Activated T-helper 1 cell treated with anti-CD3 and anti-CD28 coated beads, Interleukin-12 subunit alpha, Interleukin-12 subunit beta, Interleukin-2, Interleukin-4 antibody, amounts not matched to agents 30 ng/mL and 10 ng/mL and 1 ng/mL, durations not matched to agents 14 hours and 24 hours and 36 hours (primary cell): ENCODE results near the gene HECTD1. TPM values are rescaled to one million over a fixed set of nuclear protein-coding genes. Genes with fewer than 3 reads are reported as not detected.
"Not testable (repeated sequence)": the region's sequence is repeated elsewhere in the genome, so short reads cannot be mapped to it uniquely, and the experiment has no call there.

Experiments
- DNase-seq: peaks from one replicate; pipeline ENCODE4 v3.0.0; 2021; ENCODE audit warnings: low spot score
- H3K27ac Mint-ChIP-seq: one replicate; pipeline ENCODE4 v1.8.0; 2021; ENCODE audit warnings: mild to moderate bottlenecking, mixed read lengths
- H3K27me3 Mint-ChIP-seq: one replicate; pipeline ENCODE4 v1.8.0; 2022; ENCODE audit warnings: mild to moderate bottlenecking, moderate library complexity, mixed read lengths; ENCODE audit not compliant: insufficient read depth
- H3K36me3 Mint-ChIP-seq: one replicate; pipeline ENCODE4 v1.8.0; 2021; ENCODE audit warnings: low read depth, mixed read lengths
- H3K4me1 Mint-ChIP-seq: one replicate; pipeline ENCODE4 v1.8.0; 2021; ENCODE audit warnings: low read depth, mixed read lengths
- H3K4me3 Mint-ChIP-seq: one replicate; pipeline ENCODE4 v1.8.0; 2021; ENCODE audit warnings: mild to moderate bottlenecking, moderate library complexity, mixed read lengths
- H3K9me3 Mint-ChIP-seq: one replicate; pipeline ENCODE4 v1.8.0; 2021; ENCODE audit warnings: mixed read lengths
- intact Hi-C: fragments of 100-400 bp; cut with micrococcal nuclease; formaldehyde crosslinking; loops from one replicate; pipeline ENCODE4 v1.15.1; 2024
- total RNA-seq: library from RNA; stranded (reverse); gene quantifications from 2 replicates; pipeline ENCODE4 v1.2.3, GENCODE V29; 2022

The HECTD1 gene
- total RNA-seq, 1 donor from 2014 or later: 127 TPM

GRCh38 chr14:31219169-31219568 is 11.6 kb upstream of the HECTD1 start:
- no peak overlapping the region for H3K27ac Mint-ChIP-seq
- intact Hi-C loops: no loop called here

GRCh38 chr14:31216359-31216758 is 8.8 kb upstream of the HECTD1 start:
- no peaks in the 10 kb centered on the region for H3K4me1 Mint-ChIP-seq
- H3K27me3 Mint-ChIP-seq: peaks cover 3% of the 10 kb centered on the region
- intact Hi-C loops: no loop called here
- no peak overlapping the region for H3K4me3 Mint-ChIP-seq
- H3K36me3 Mint-ChIP-seq: no peaks in the 10 kb centered on the region
- H3K27ac Mint-ChIP-seq: no peak overlapping the region
- no peak for DNase-seq
- no peaks in the 10 kb centered on the region for H3K9me3 Mint-ChIP-seq

More at GRCh38 chr14:31219169-31219568, 11.6 kb upstream of the HECTD1 start:
- Mint-ChIP-seq H3K9me3 (no peaks in the 10 kb centered on the region), H3K27me3 (peaks cover 7% of the 10 kb centered on the region), H3K4me3 (no peak overlapping the region), H3K36me3 (no peaks in the 10 kb centered on the region), H3K4me1 (no peaks in the 10 kb centered on the region)
- no peak for DNase-seq

GRCh38 chr14:31212893-31213292 is 5.3 kb upstream of the HECTD1 start:
- Mint-ChIP-seq H3K27me3 (peaks cover 3% of the 10 kb centered on the region), H3K4me1 (peaks cover 21% of the 10 kb centered on the region), H3K27ac (no peak overlapping the region), H3K36me3 (no peaks in the 10 kb centered on the region), H3K9me3 (no peaks in the 10 kb centered on the region), H3K4me3 (no peak overlapping the region)
- DNase-seq: no peak
- intact Hi-C loops: no loop called here

- H3K27ac Mint-ChIP-seq: no peak overlapping the region
Observed at GRCh38 chr14:31209605-31210004, 2.0 kb upstream of the HECTD1 start.

GRCh38 chr14:31208546-31209424 is 1.2 kb upstream of the HECTD1 start:
- Mint-ChIP-seq H3K36me3 (peaks cover 11% of the 10 kb centered on the region), H3K4me1 (peaks cover 45% of the 10 kb centered on the region), H3K27me3 (peaks cover 3% of the 10 kb centered on the region), H3K9me3 (no peaks in the 10 kb centered on the region), H3K27ac (peak overlapping the region; percentile 100), H3K4me3 (peak overlapping the region; percentile 95)
- intact Hi-C loops: loop anchor here (1.0 to 5.0 kb wide), 13 partner anchors 64 to 870 kb away; partner anchors contain the start of genes DTD2, HEATR5A, NUBPL and SCFD1
- DNase-seq: no peak

More at GRCh38 chr14:31209605-31210004, 2.0 kb upstream of the HECTD1 start:
- Mint-ChIP-seq H3K27me3 (peaks cover 3% of the 10 kb centered on the region), H3K36me3 (peaks cover 5% of the 10 kb centered on the region), H3K4me3 (no peak overlapping the region), H3K9me3 (no peaks in the 10 kb centered on the region), H3K4me1 (peaks cover 39% of the 10 kb centered on the region)
- DNase-seq: no peak
- intact Hi-C loops: loop anchor here (2.0 to 5.0 kb wide), 7 partner anchors 63 to 728 kb away; partner anchors contain the start of genes NUBPL, SCFD1 and STRN3

- intact Hi-C loops: loop anchor here (2.0 to 5.0 kb wide), 6 partner anchors 65 to 995 kb away; partner anchors contain the start of genes RNU6-7, RNU6-8 and SCFD1
- H3K4me1 Mint-ChIP-seq: peaks cover 45% of the 10 kb centered on the region
- H3K27me3 Mint-ChIP-seq: peaks cover 3% of the 10 kb centered on the region
- peaks cover 20% of the 10 kb centered on the region for H3K36me3 Mint-ChIP-seq
- no peak for DNase-seq
- H3K27ac Mint-ChIP-seq: peak overlapping the region; percentile 96
- H3K4me3 Mint-ChIP-seq: peak overlapping the region; percentile 86
- H3K9me3 Mint-ChIP-seq: no peaks in the 10 kb centered on the region
Observed at GRCh38 chr14:31207287-31207754, 272 bp downstream of the HECTD1 start.

GRCh38 chr14:31206536-31207286 is 882 bp downstream of the HECTD1 start:
- intact Hi-C loops: loop anchor here (2.0 to 5.0 kb wide), 6 partner anchors 66 to 996 kb away; partner anchors contain the start of genes RNU6-7, RNU6-8 and SCFD1
- no peaks in the 10 kb centered on the region for H3K9me3 Mint-ChIP-seq
- H3K4me1 Mint-ChIP-seq: peaks cover 45% of the 10 kb centered on the region
- H3K27me3 Mint-ChIP-seq: peaks cover 3% of the 10 kb centered on the region
- peak overlapping the region; percentile 84 for H3K27ac Mint-ChIP-seq
- H3K4me3 Mint-ChIP-seq: peak overlapping the region; percentile 86
- peaks cover 24% of the 10 kb centered on the region for H3K36me3 Mint-ChIP-seq
- peak; percentile 56 for DNase-seq

GRCh38 chr14:31205681-31206535 is 1.7 kb downstream of the HECTD1 start:
- no peaks in the 10 kb centered on the region for H3K9me3 Mint-ChIP-seq
- intact Hi-C loops: loop anchor here (2.0 to 5.0 kb wide), 6 partner anchors 66 to 997 kb away; partner anchors contain the start of genes RNU6-7, RNU6-8 and SCFD1
- no peaks in the 10 kb centered on the region for H3K27me3 Mint-ChIP-seq
- peak overlapping the region; percentile 86 for H3K4me3 Mint-ChIP-seq
- peaks cover 46% of the 10 kb centered on the region for H3K4me1 Mint-ChIP-seq
- no peak for DNase-seq
- H3K36me3 Mint-ChIP-seq: peaks cover 27% of the 10 kb centered on the region
- peak overlapping the region; percentile 84 for H3K27ac Mint-ChIP-seq

GRCh38 chr14:31204593-31205534 is 2.7 kb downstream of the HECTD1 start:
- no peaks in the 10 kb centered on the region for H3K27me3 Mint-ChIP-seq
- no peak for DNase-seq
- intact Hi-C loops: loop anchor here (5.0 kb wide), 5 partner anchors 67 to 732 kb away; partner anchors contain the start of gene SCFD1
- H3K9me3 Mint-ChIP-seq: no peaks in the 10 kb centered on the region
- peaks cover 48% of the 10 kb centered on the region for H3K4me1 Mint-ChIP-seq
- peak overlapping the region; percentile 47 for H3K27ac Mint-ChIP-seq
- H3K4me3 Mint-ChIP-seq: peak overlapping the region; percentile 86
- H3K36me3 Mint-ChIP-seq: peaks cover 33% of the 10 kb centered on the region

- H3K4me3 Mint-ChIP-seq, intact Hi-C loops, H3K9me3 Mint-ChIP-seq, H3K27ac Mint-ChIP-seq, H3K27me3 Mint-ChIP-seq, DNase-seq: not testable (repeated sequence)
- Mint-ChIP-seq H3K4me1 (peaks cover 47% of the 10 kb centered on the region), H3K36me3 (peaks cover 36% of the 10 kb centered on the region)
Observed at GRCh38 chr14:31203899-31204592, 3.5 kb downstream of the HECTD1 start.

- Mint-ChIP-seq H3K36me3 (peaks cover 37% of the 10 kb centered on the region), H3K4me3 (no peak overlapping the region), H3K27me3 (no peaks in the 10 kb centered on the region), H3K4me1 (peaks cover 43% of the 10 kb centered on the region), H3K9me3 (no peaks in the 10 kb centered on the region), H3K27ac (no peak overlapping the region)
- intact Hi-C loops: no loop called here
- no peak for DNase-seq
Observed at GRCh38 chr14:31203414-31203742, 4.2 kb downstream of the HECTD1 start.
